OCI-LY1 (cell line): ENCODE data around the gene DDC.
"Not testable (repeated sequence)": the region's sequence is repeated elsewhere in the genome, so short reads cannot be mapped to it uniquely, and the experiment has no call there.

Experiments used
- H2AFZ ChIP-seq: fragments of 200-600 bp; sonication (generic), shearing (Covaris generic); 2 replicates; pipeline ENCODE4 v1.6.0; 2014; ENCODE audit warnings: antibody characterized with exemption, mild to moderate bottlenecking, low read length
- H3F3A ChIP-seq: fragments of 200-600 bp; sonication (generic), shearing (Covaris generic); 2 replicates; pipeline ENCODE4 v1.6.0; 2014; ENCODE audit warnings: mild to moderate bottlenecking, antibody characterized with exemption, low read length, moderate library complexity; ENCODE audit not compliant: insufficient read depth
- H3K27ac ChIP-seq: fragments of 200-600 bp; sonication (generic); 2 replicates; pipeline ENCODE4 v1.5.1; 2014; ENCODE audit warnings: low read length, mixed run types, mild to moderate bottlenecking, low read depth; ENCODE audit not compliant: poor library complexity, severe bottlenecking
- H3K27me3 ChIP-seq: fragments of 200-600 bp; sonication (generic); 2 replicates; pipeline ENCODE4 v1.6.0; 2014; ENCODE audit warnings: antibody characterized with exemption, mild to moderate bottlenecking, low read length, moderate library complexity; ENCODE audit not compliant: insufficient read depth
- H3K36me3 ChIP-seq: fragments of 200-600 bp; sonication (generic); 2 replicates; pipeline ENCODE4 v1.6.1; 2014; ENCODE audit warnings: mild to moderate bottlenecking, antibody characterized with exemption, low read length, moderate library complexity, mixed read lengths; ENCODE audit not compliant: insufficient read depth
- H3K4me1 ChIP-seq: fragments of 200-600 bp; sonication (generic); 2 replicates; pipeline ENCODE4 v1.5.1; 2014; ENCODE audit warnings: mild to moderate bottlenecking, low read length, moderate library complexity; ENCODE audit not compliant: insufficient read depth, severe bottlenecking
- H3K4me2 ChIP-seq: fragments of 200-600 bp; sonication (generic), shearing (Covaris generic); 2 replicates; pipeline ENCODE4 v1.6.1; 2014; ENCODE audit warnings: low read length
- H3K4me3 ChIP-seq: fragments of 200-600 bp; sonication (generic); 2 replicates; pipeline ENCODE4 v1.5.1; 2014; ENCODE audit warnings: low read length, low read depth, mild to moderate bottlenecking, mixed read lengths; ENCODE audit not compliant: poor library complexity, severe bottlenecking
- H3K79me2 ChIP-seq: fragments of 200-600 bp; shearing (Covaris generic); 2 replicates; pipeline ENCODE4 v1.6.1; 2016; ENCODE audit warnings: mixed run types, low read length, mixed read lengths; ENCODE audit not compliant: insufficient read depth
- H3K9ac ChIP-seq: fragments of 200-600 bp; sonication (generic), shearing (Covaris generic); 2 replicates; pipeline ENCODE4 v1.6.1; 2014; ENCODE audit warnings: mild to moderate bottlenecking, low read length, mixed read lengths
- H3K9me2 ChIP-seq: fragments of 200-600 bp; sonication (generic), shearing (Covaris generic); 2 replicates; pipeline ENCODE4 v1.6.1; 2014; ENCODE audit warnings: low read depth, mild to moderate bottlenecking, low read length, mixed read lengths
- H3K9me3 ChIP-seq: fragments of 200-600 bp; shearing (Covaris generic); 2 replicates; pipeline ENCODE4 v1.6.1; 2014; ENCODE audit warnings: low read length, mixed read lengths
- H4K20me1 ChIP-seq: fragments of 200-600 bp; sonication (generic), shearing (Covaris generic); 2 replicates; pipeline ENCODE4 v1.6.0; 2016; ENCODE audit warnings: mild to moderate bottlenecking, low read length; ENCODE audit not compliant: insufficient read depth
- EZH2 ChIP-seq: fragments of 200-600 bp; sonication (generic), shearing (Covaris generic); IDR thresholded peaks from 2 replicates; pipeline ENCODE4 v1.8.0; 2017; ENCODE audit warnings: borderline replicate concordance, mixed run types, mild to moderate bottlenecking, antibody characterized with exemption, low read length, moderate library complexity, mixed read lengths
- TF ChIP-seq, protein P1 (sequence below): fragments of 200-600 bp; sonication (generic), shearing (Covaris generic); IDR thresholded peaks from 2 replicates; pipeline ENCODE4 v1.5.1; 2017; ENCODE audit warnings: mild to moderate bottlenecking, antibody characterized with exemption, low read length, moderate library complexity, mixed read lengths

DDC gene

DNA sequence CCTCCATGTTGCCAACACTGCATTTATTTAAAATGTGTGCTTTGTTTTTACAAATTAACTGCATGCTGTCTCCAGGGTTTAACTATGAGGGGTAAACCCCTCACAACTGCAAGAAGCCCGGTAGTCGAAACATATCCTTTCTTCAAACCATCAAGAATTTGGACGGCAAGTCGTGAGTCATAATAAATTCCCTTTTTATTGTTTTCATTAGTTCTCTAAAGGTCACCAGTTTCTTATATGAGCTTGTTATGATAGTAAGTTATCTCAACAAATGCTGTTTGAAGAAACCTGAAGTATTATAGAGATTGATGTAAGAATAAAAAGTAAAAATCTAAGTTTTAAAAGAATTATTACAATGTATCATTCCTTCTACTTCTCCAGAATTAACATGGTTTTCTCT, 102.8 kb downstream of the DDC start:
- Histone ChIP-seq H3F3A (no peaks in the 10 kb centered on the region), H2AFZ (no peak overlapping the region), H3K9me3 (no peaks in the 10 kb centered on the region), H4K20me1 (no peaks in the 10 kb centered on the region), H3K4me1 (no peaks in the 10 kb centered on the region), H3K27ac (no peak overlapping the region), H3K9ac (no peak overlapping the region), H3K27me3 (no peaks in the 10 kb centered on the region), H3K36me3 (no peaks in the 10 kb centered on the region), H3K4me2 (no peak overlapping the region), H3K9me2 (no peaks in the 10 kb centered on the region), H3K4me3 (no peak overlapping the region), H3K79me2 (no peaks in the 10 kb centered on the region)
- TF ChIP-seq, protein P1, sequence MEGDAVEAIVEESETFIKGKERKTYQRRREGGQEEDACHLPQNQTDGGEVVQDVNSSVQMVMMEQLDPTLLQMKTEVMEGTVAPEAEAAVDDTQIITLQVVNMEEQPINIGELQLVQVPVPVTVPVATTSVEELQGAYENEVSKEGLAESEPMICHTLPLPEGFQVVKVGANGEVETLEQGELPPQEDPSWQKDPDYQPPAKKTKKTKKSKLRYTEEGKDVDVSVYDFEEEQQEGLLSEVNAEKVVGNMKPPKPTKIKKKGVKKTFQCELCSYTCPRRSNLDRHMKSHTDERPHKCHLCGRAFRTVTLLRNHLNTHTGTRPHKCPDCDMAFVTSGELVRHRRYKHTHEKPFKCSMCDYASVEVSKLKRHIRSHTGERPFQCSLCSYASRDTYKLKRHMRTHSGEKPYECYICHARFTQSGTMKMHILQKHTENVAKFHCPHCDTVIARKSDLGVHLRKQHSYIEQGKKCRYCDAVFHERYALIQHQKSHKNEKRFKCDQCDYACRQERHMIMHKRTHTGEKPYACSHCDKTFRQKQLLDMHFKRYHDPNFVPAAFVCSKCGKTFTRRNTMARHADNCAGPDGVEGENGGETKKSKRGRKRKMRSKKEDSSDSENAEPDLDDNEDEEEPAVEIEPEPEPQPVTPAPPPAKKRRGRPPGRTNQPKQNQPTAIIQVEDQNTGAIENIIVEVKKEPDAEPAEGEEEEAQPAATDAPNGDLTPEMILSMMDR, result no peak
- no peak for TF ChIP-seq EZH2

DNA sequence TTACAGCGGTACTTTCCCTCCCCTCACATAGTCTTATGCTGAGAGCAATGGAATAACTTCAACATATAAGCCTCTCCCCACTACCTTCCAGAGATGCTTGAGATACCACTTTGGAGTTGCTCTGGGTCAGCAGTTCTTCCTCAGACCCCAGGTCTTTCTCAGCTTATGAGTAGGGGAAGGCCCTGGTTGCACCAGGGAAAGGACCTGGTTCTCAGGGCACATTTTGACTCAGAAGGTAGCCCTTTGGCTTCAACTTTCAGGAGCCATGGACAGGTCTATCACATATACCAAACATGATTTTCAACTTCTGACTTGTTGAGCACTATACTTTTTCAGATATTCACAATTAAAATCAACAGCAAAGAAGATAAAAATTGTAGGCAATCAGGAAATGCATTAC, 103.5 kb downstream of the DDC start:
- Histone ChIP-seq H3K9me3 (no peaks in the 10 kb centered on the region), H3K4me2 (no peak overlapping the region), H2AFZ (no peak overlapping the region), H3K9me2 (no peaks in the 10 kb centered on the region), H3K4me3 (no peak overlapping the region), H3K27me3 (no peaks in the 10 kb centered on the region), H3K9ac (no peak overlapping the region), H3K27ac (no peak overlapping the region), H3K36me3 (no peaks in the 10 kb centered on the region), H3K4me1 (no peaks in the 10 kb centered on the region), H3F3A (no peaks in the 10 kb centered on the region), H3K79me2 (no peaks in the 10 kb centered on the region), H4K20me1 (no peaks in the 10 kb centered on the region)
- TF ChIP-seq, protein P1, result no peak
- no peak for TF ChIP-seq EZH2

DNA sequence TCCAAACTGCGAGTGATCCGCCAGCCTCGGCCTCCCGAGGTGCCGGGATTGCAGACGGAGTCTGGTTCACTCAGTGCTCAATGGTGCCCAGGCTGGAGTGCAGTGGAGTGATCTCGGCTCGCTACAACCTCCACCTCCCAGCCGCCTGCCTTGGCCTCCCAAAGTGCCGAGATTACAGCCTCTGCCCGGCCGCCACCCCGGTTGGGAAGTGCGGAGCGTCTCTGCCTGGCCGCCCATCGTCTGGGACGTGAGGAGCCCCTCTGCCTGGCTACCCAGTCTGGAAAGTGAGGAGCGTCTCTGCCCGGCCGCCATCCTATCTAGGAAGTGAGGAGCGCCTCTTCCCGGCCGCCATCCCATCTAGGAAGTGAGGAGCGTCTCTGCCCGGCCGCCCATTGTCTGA, 106.0 kb downstream of the DDC start:
- H3K4me3 ChIP-seq, H3K36me3 ChIP-seq, H3K4me1 ChIP-seq, H3K27ac ChIP-seq, H3K27me3 ChIP-seq, H3F3A ChIP-seq, H3K9me2 ChIP-seq, H3K9ac ChIP-seq, H3K79me2 ChIP-seq, H4K20me1 ChIP-seq, H2AFZ ChIP-seq, H3K9me3 ChIP-seq, H3K4me2 ChIP-seq: not testable (repeated sequence)

DNA sequence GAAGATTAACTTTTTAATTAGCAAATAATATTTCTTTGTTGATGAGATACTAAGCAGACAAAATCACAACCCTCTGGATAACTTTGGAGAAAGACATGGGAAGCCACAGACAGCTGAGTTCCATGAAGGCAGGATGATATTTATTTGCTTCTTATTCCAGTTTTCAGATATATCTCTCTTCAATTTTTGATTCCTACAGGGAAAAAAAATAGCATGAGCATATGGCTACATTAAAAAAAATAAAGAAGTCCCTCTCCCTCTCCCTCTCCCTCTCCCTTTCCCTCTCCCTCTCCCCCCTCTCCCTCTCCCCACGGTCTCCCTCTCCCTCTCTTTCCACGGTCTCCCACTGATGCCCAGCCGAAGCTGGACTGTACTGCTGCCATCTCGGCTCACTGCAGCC, 106.6 kb downstream of the DDC start:
- not testable (repeated sequence) for H3K4me1 ChIP-seq, H3K4me2 ChIP-seq, H3K9me2 ChIP-seq, H3K9me3 ChIP-seq, H3K9ac ChIP-seq, H4K20me1 ChIP-seq, H3F3A ChIP-seq, H3K79me2 ChIP-seq, H3K27ac ChIP-seq, H3K4me3 ChIP-seq, H3K36me3 ChIP-seq, H2AFZ ChIP-seq, H3K27me3 ChIP-seq
